ENCODE measurements around the gene SHQ1.
A peak's percentile ranks its signal among the peaks of the same experiment; 100 is the strongest.

The SHQ1 gene

GRCh38 chr3:72896996-72897757 lies 48.9 kb upstream of the SHQ1 start (continued):
- TF ChIP-seq ZBTB11 (tag by site-specific recombination; conservative IDR thresholded peaks at IDR 0.05; ENCODE audit: low read depth) (no peak), HOXC10 (CRISPR knock-in tag; IDR thresholded peaks at IDR 0.05) (no peak), KLF10 (tag by site-specific recombination; IDR thresholded peaks at IDR 0.05) (no peak), ZNF274 (IDR thresholded peaks at IDR 0.05; ENCODE audit: low read length) (no peak), ZNF274 (tag by site-specific recombination; IDR thresholded peaks at IDR 0.05; ENCODE audit: borderline replicate concordance) (no peak), ZNF132 (tag by site-specific recombination; IDR thresholded peaks at IDR 0.05; ENCODE audit: borderline replicate concordance) (no peak), ZNF548 (tag by site-specific recombination; IDR thresholded peaks at IDR 0.05) (no peak), ZNF157 (tag by site-specific recombination; IDR thresholded peaks at IDR 0.05) (no peak), PRDM1 (tag by site-specific recombination; IDR thresholded peaks at IDR 0.05) (no peak), ZXDB (tag by site-specific recombination; IDR thresholded peaks at IDR 0.05) (no peak), ZNF223 (tag by site-specific recombination; IDR thresholded peaks at IDR 0.05) (no peak), ZBTB8A (tag by site-specific recombination; IDR thresholded peaks at IDR 0.05) (no peak), IKZF3 (tag by site-specific recombination; IDR thresholded peaks at IDR 0.05) (0 out of 2 replicates have a peak, but pooled peaks have one; percentile 21), FEZF1 (tag by site-specific recombination; IDR thresholded peaks at IDR 0.05) (peak; percentile 36; the same call in 1 of the 2 replicates), ZNF701 (tag by site-specific recombination; IDR thresholded peaks at IDR 0.05) (no peak), ZNF10 (tag by site-specific recombination; IDR thresholded peaks at IDR 0.05) (no peak), TRIM28 (IDR thresholded peaks at IDR 0.05; ENCODE audit: borderline replicate concordance, low read length) (0 out of 2 replicates have a peak, but pooled peaks have one; percentile 21), ZFP3 (tag by site-specific recombination; IDR thresholded peaks at IDR 0.05; ENCODE audit: low read depth) (no peak), ZNF175 (tag by site-specific recombination; IDR thresholded peaks at IDR 0.05) (no peak), ZNF76 (tag by site-specific recombination; IDR thresholded peaks at IDR 0.05; ENCODE audit: borderline replicate concordance, low read depth) (no peak), ZNF48 (tag by site-specific recombination; IDR thresholded peaks at IDR 0.05) (no peak), ZNF571 (tag by site-specific recombination; IDR thresholded peaks at IDR 0.05) (no peak), ZNF184 (tag by site-specific recombination; IDR thresholded peaks at IDR 0.05) (no peak), WT1 (tag by site-specific recombination; IDR thresholded peaks at IDR 0.05) (peak; percentile 60), ZNF777 (tag by site-specific recombination; IDR thresholded peaks at IDR 0.05; ENCODE audit: borderline replicate concordance) (no peak), ZNF404 (tag by site-specific recombination; IDR thresholded peaks at IDR 0.05) (no peak), ZNF600 (tag by site-specific recombination; IDR thresholded peaks at IDR 0.05) (no peak), ZNF354C (tag by site-specific recombination; IDR thresholded peaks at IDR 0.05; ENCODE audit: borderline replicate concordance, low read depth) (no peak), ZNF560 (tag by site-specific recombination; IDR thresholded peaks at IDR 0.05; ENCODE audit: borderline replicate concordance) (no peak), ZNF24 (tag by site-specific recombination; IDR thresholded peaks at IDR 0.05) (peak; percentile 22; the same call in 1 of the 2 replicates), ZNF514 (tag by site-specific recombination; IDR thresholded peaks at IDR 0.05) (no peak), ZNF280C (tag by site-specific recombination; IDR thresholded peaks at IDR 0.05) (no peak), ZNF302 (tag by site-specific recombination; IDR thresholded peaks at IDR 0.05; ENCODE audit: low read depth) (no peak), ZNF561 (tag by site-specific recombination; IDR thresholded peaks at IDR 0.05; ENCODE audit: borderline replicate concordance) (0 out of 2 replicates have a peak, but pooled peaks have one; percentile 19), ZNF140 (tag by site-specific recombination; IDR thresholded peaks at IDR 0.05) (no peak)
- TF ChIP-seq, protein P1, sequence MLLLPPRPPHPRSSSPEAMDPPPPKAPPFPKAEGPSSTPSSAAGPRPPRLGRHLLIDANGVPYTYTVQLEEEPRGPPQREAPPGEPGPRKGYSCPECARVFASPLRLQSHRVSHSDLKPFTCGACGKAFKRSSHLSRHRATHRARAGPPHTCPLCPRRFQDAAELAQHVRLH (tag by site-specific recombination; IDR thresholded peaks at IDR 0.05), result peak; percentile 67

All from HEK293 (cell line).